Measurements from ENCODE around the gene DTD1. TPM values are rescaled to one million over a fixed set of nuclear protein-coding genes. Genes with fewer than 3 reads are reported as not detected.

DTD1 gene
- 19.0 TPM for total RNA-seq

- peak within 1 kb of the TSS; percentile 80 for H3K4me3 ChIP-seq (ENCODE audit: low read length)
- no peaks in the 10 kb centered on the region for H3K9me3 ChIP-seq (ENCODE audit: low read depth, low read length)
- peaks cover 13% of the 10 kb centered on the region for H3K4me1 ChIP-seq (ENCODE audit: insufficient read depth, low read length)
- no peaks in the 10 kb centered on the region for H3K27me3 ChIP-seq (ENCODE audit: insufficient read depth, low read length)
These were observed at the start of gene DTD1 for GRCh38 chr20:18587665-18588573. Gene DTD1 (plus strand): TSS chr20:18588054. CDS start chr20:18588073, 19 bp downstream.

- no peak overlapping the region for H3K4me3 ChIP-seq (ENCODE audit: low read length)
- H3K9me3 ChIP-seq (ENCODE audit: low read depth, low read length) = no peaks in the 10 kb centered on the region
- H3K4me1 ChIP-seq (ENCODE audit: insufficient read depth, low read length) = no peaks in the 10 kb centered on the region
- H3K27me3 ChIP-seq (ENCODE audit: insufficient read depth, low read length) = no peaks in the 10 kb centered on the region
These were observed 46.1 kb upstream of the DTD1 start for GRCh38 chr20:18541741-18542140.

- Histone ChIP-seq H3K9me3 (ENCODE audit: low read depth, low read length) (no peaks in the 10 kb centered on the region), H3K27me3 (ENCODE audit: insufficient read depth, low read length) (no peaks in the 10 kb centered on the region), H3K4me3 (ENCODE audit: low read length) (no peak overlapping the region), H3K4me1 (ENCODE audit: insufficient read depth, low read length) (no peaks in the 10 kb centered on the region)
These were observed 44.6 kb upstream of the DTD1 start for GRCh38 chr20:18543216-18543615.

GRCh38 chr20:18543932-18544331 is 43.9 kb upstream of the DTD1 start:
- no peaks in the 10 kb centered on the region for H3K27me3 ChIP-seq (ENCODE audit: insufficient read depth, low read length)
- H3K4me3 ChIP-seq (ENCODE audit: low read length) = no peak overlapping the region
- H3K9me3 ChIP-seq (ENCODE audit: low read depth, low read length) = no peaks in the 10 kb centered on the region
- H3K4me1 ChIP-seq (ENCODE audit: insufficient read depth, low read length) = no peaks in the 10 kb centered on the region

GRCh38 chr20:18545566-18545965 is 42.3 kb upstream of the DTD1 start:
- H3K27me3 ChIP-seq (ENCODE audit: insufficient read depth, low read length) = no peaks in the 10 kb centered on the region
- H3K4me1 ChIP-seq (ENCODE audit: insufficient read depth, low read length) = no peaks in the 10 kb centered on the region
- H3K9me3 ChIP-seq (ENCODE audit: low read depth, low read length) = no peaks in the 10 kb centered on the region
- no peak overlapping the region for H3K4me3 ChIP-seq (ENCODE audit: low read length)

- H3K4me3 ChIP-seq (ENCODE audit: low read length) = no peak overlapping the region
These were observed 39.4 kb upstream of the DTD1 start for GRCh38 chr20:18548465-18548864.

GRCh38 chr20:18553746-18554145 is 34.1 kb upstream of the DTD1 start:
- Histone ChIP-seq H3K4me1 (ENCODE audit: insufficient read depth, low read length) (no peaks in the 10 kb centered on the region), H3K9me3 (ENCODE audit: low read depth, low read length) (no peaks in the 10 kb centered on the region), H3K27me3 (ENCODE audit: insufficient read depth, low read length) (no peaks in the 10 kb centered on the region), H3K4me3 (ENCODE audit: low read length) (no peak overlapping the region)

More at GRCh38 chr20:18548465-18548864, 39.4 kb upstream of the DTD1 start:
- Histone ChIP-seq H3K9me3 (ENCODE audit: low read depth, low read length) (no peaks in the 10 kb centered on the region), H3K4me1 (ENCODE audit: insufficient read depth, low read length) (no peaks in the 10 kb centered on the region), H3K27me3 (ENCODE audit: insufficient read depth, low read length) (no peaks in the 10 kb centered on the region)

- Histone ChIP-seq H3K4me1 (ENCODE audit: insufficient read depth, low read length) (peaks cover 27% of the 10 kb centered on the region), H3K9me3 (ENCODE audit: low read depth, low read length) (no peaks in the 10 kb centered on the region), H3K4me3 (ENCODE audit: low read length) (peak within 1 kb of the TSS; percentile 92), H3K27me3 (ENCODE audit: insufficient read depth, low read length) (no peaks in the 10 kb centered on the region)
These were observed 20.7 kb upstream of the DTD1 start, which contains the start of gene SMIM26 for GRCh38 chr20:18566892-18567738. Gene SMIM26 (plus strand): TSS chr20:18567432. CDS start chr20:18567479, 47 bp downstream.

- Histone ChIP-seq H3K27me3 (ENCODE audit: insufficient read depth, low read length) (no peaks in the 10 kb centered on the region), H3K9me3 (ENCODE audit: low read depth, low read length) (no peaks in the 10 kb centered on the region), H3K4me3 (ENCODE audit: low read length) (peak overlapping the region; percentile 92), H3K4me1 (ENCODE audit: insufficient read depth, low read length) (peaks cover 27% of the 10 kb centered on the region)
These were observed 20.1 kb upstream of the DTD1 start for GRCh38 chr20:18567739-18568091.

GRCh38 chr20:18571009-18571408 is 16.8 kb upstream of the DTD1 start:
- H3K4me3 ChIP-seq (ENCODE audit: low read length) = no peak overlapping the region
- H3K27me3 ChIP-seq (ENCODE audit: insufficient read depth, low read length) = no peaks in the 10 kb centered on the region
- peaks cover 27% of the 10 kb centered on the region for H3K4me1 ChIP-seq (ENCODE audit: insufficient read depth, low read length)
- H3K9me3 ChIP-seq (ENCODE audit: low read depth, low read length) = no peaks in the 10 kb centered on the region

- Histone ChIP-seq H3K4me1 (ENCODE audit: insufficient read depth, low read length) (peaks cover 26% of the 10 kb centered on the region), H3K9me3 (ENCODE audit: low read depth, low read length) (no peaks in the 10 kb centered on the region), H3K4me3 (ENCODE audit: low read length) (no peak overlapping the region)
These were observed 16.3 kb upstream of the DTD1 start for GRCh38 chr20:18571578-18571977.

GRCh38 chr20:18577942-18578341 is 9.9 kb upstream of the DTD1 start:
- Histone ChIP-seq H3K9me3 (ENCODE audit: low read depth, low read length) (no peaks in the 10 kb centered on the region), H3K27me3 (ENCODE audit: insufficient read depth, low read length) (no peaks in the 10 kb centered on the region), H3K4me3 (ENCODE audit: low read length) (no peak overlapping the region), H3K4me1 (ENCODE audit: insufficient read depth, low read length) (no peaks in the 10 kb centered on the region)

More at GRCh38 chr20:18571578-18571977, 16.3 kb upstream of the DTD1 start:
- H3K27me3 ChIP-seq (ENCODE audit: insufficient read depth, low read length) = no peaks in the 10 kb centered on the region

GRCh38 chr20:18578581-18578980 is 9.3 kb upstream of the DTD1 start:
- Histone ChIP-seq H3K4me1 (ENCODE audit: insufficient read depth, low read length) (no peaks in the 10 kb centered on the region), H3K4me3 (ENCODE audit: low read length) (no peak overlapping the region), H3K9me3 (ENCODE audit: low read depth, low read length) (no peaks in the 10 kb centered on the region), H3K27me3 (ENCODE audit: insufficient read depth, low read length) (no peaks in the 10 kb centered on the region)

- no peaks in the 10 kb centered on the region for H3K27me3 ChIP-seq (ENCODE audit: insufficient read depth, low read length)
- no peaks in the 10 kb centered on the region for H3K4me1 ChIP-seq (ENCODE audit: insufficient read depth, low read length)
- H3K4me3 ChIP-seq (ENCODE audit: low read length) = no peak overlapping the region
- H3K9me3 ChIP-seq (ENCODE audit: low read depth, low read length) = no peaks in the 10 kb centered on the region
These were observed 7.8 kb upstream of the DTD1 start for GRCh38 chr20:18580012-18580411.

GRCh38 chr20:18585134-18585533 is 2.7 kb upstream of the DTD1 start:
- no peak overlapping the region for H3K4me3 ChIP-seq (ENCODE audit: low read length)
- H3K4me1 ChIP-seq (ENCODE audit: insufficient read depth, low read length) = peaks cover 13% of the 10 kb centered on the region
- no peaks in the 10 kb centered on the region for H3K27me3 ChIP-seq (ENCODE audit: insufficient read depth, low read length)
- no peaks in the 10 kb centered on the region for H3K9me3 ChIP-seq (ENCODE audit: low read depth, low read length)
